ENCODE measurements around the gene AUTS2.

Gene AUTS2

DNA sequence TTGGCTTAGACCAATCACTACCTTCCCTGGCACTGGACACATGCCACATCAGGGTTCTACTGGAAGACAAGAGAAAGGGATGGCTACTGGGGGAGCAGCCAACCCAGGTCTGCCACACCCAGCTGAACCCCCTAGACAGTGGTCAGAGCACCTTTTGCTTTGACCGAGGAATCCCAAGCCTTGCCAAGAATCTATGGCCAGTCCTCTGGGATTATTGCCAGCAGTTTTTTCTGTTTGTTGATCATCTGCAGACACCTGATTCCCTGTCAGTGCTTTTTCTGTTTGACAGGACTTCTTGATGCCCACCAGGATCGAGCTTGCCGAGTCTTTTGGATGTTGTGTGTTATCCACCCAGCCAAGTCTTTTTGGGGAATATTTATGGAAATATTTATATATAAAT lies 1057.4 kb downstream of the AUTS2 start:
- Histone ChIP-seq H3K27me3 (ENCODE audit: insufficient read depth, poor library complexity, severe bottlenecking) (no peaks in the 10 kb centered on the region), H3K4me3 (ENCODE audit: severe bottlenecking) (no peak overlapping the region), H3K36me3 (ENCODE audit: low read depth) (no peaks in the 10 kb centered on the region), H3K27ac (ENCODE audit: poor library complexity, severe bottlenecking) (no peak overlapping the region), H3K9me3 (ENCODE audit: severe bottlenecking) (no peaks in the 10 kb centered on the region), H3K4me1 (ENCODE audit: insufficient read depth, poor library complexity, severe bottlenecking) (no peaks in the 10 kb centered on the region)
- TF ChIP-seq, protein P1, sequence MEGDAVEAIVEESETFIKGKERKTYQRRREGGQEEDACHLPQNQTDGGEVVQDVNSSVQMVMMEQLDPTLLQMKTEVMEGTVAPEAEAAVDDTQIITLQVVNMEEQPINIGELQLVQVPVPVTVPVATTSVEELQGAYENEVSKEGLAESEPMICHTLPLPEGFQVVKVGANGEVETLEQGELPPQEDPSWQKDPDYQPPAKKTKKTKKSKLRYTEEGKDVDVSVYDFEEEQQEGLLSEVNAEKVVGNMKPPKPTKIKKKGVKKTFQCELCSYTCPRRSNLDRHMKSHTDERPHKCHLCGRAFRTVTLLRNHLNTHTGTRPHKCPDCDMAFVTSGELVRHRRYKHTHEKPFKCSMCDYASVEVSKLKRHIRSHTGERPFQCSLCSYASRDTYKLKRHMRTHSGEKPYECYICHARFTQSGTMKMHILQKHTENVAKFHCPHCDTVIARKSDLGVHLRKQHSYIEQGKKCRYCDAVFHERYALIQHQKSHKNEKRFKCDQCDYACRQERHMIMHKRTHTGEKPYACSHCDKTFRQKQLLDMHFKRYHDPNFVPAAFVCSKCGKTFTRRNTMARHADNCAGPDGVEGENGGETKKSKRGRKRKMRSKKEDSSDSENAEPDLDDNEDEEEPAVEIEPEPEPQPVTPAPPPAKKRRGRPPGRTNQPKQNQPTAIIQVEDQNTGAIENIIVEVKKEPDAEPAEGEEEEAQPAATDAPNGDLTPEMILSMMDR (IDR thresholded peaks at IDR 0.05; ENCODE audit: poor library complexity, severe bottlenecking), result no peak
- DNase-seq (ENCODE audit: low spot score) (no peak), ATAC-seq (ENCODE audit: low read depth) (no peak)

DNA sequence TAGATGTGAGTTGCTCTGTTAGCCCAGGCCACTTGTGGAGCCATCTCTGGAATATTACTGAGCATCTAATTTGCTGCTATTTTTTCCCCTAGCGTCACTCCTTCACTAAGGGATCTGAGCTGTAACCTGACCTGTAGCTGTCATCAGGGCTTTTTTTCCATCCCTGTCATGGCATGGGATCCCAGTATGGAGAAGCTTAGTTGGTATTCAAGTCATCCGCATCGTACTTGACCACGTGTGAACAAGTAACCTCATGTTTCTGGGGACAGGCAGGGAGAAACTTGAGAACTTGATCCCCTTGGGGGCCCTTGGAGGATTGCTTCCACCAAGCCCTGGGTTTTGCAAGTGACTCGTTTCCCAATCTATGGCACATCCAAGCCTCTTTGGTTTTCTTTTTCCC lies 1059.3 kb downstream of the AUTS2 start:
- Histone ChIP-seq H3K27ac (ENCODE audit: poor library complexity, severe bottlenecking) (no peak overlapping the region), H3K4me1 (ENCODE audit: insufficient read depth, poor library complexity, severe bottlenecking) (no peaks in the 10 kb centered on the region), H3K27me3 (ENCODE audit: insufficient read depth, poor library complexity, severe bottlenecking) (no peaks in the 10 kb centered on the region), H3K36me3 (ENCODE audit: low read depth) (no peaks in the 10 kb centered on the region), H3K9me3 (ENCODE audit: severe bottlenecking) (no peaks in the 10 kb centered on the region), H3K4me3 (ENCODE audit: severe bottlenecking) (no peak overlapping the region)
- DNase-seq (ENCODE audit: low spot score), result no peak
- TF ChIP-seq, protein P1 (IDR thresholded peaks at IDR 0.05; ENCODE audit: poor library complexity, severe bottlenecking), result no peak
- ATAC-seq (ENCODE audit: low read depth), result no peak

DNA sequence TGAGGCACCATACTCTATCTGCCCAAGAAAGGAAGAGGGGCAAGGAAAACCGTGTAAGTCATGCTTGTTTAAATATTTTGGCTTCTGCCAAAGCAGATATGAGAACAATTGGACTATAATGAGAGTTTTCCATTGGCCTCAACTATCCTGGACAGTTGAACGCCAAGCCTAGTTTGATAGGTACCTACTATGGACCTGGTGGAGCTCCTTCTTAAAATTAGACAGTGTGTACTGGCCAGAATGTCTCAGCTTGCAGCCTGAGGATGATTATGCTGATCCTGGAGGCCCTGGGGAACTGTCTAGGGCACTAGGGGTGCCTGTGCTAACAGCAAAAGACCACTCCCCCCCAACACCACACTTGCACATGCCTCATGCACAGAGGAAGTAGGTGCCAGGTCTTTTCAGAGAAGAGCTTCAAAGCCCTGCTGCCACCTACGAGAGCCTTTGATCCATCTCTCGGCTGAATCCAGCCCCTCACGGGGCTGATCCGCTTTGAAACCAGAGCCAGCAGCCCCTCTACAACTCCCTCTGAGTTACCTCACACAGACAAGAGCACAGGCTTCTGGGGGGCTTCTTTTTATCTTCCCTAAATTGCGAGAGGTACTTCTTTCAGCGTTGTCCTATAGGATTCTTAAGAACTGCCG lies 1059.8 kb downstream of the AUTS2 start:
- ATAC-seq (ENCODE audit: low read depth) (no peak), DNase-seq (ENCODE audit: low spot score) (no peak)
- no peak overlapping the region for H3K4me3 ChIP-seq (ENCODE audit: severe bottlenecking)
- TF ChIP-seq, protein P1 (IDR thresholded peaks at IDR 0.05; ENCODE audit: poor library complexity, severe bottlenecking), result no peak
- H3K4me1 ChIP-seq (ENCODE audit: insufficient read depth, poor library complexity, severe bottlenecking), result no peaks in the 10 kb centered on the region
- no peaks in the 10 kb centered on the region for H3K27me3 ChIP-seq (ENCODE audit: insufficient read depth, poor library complexity, severe bottlenecking)
- H3K27ac ChIP-seq (ENCODE audit: poor library complexity, severe bottlenecking), result no peak overlapping the region
- H3K36me3 ChIP-seq (ENCODE audit: low read depth), result no peaks in the 10 kb centered on the region
- H3K9me3 ChIP-seq (ENCODE audit: severe bottlenecking), result no peaks in the 10 kb centered on the region

DNA sequence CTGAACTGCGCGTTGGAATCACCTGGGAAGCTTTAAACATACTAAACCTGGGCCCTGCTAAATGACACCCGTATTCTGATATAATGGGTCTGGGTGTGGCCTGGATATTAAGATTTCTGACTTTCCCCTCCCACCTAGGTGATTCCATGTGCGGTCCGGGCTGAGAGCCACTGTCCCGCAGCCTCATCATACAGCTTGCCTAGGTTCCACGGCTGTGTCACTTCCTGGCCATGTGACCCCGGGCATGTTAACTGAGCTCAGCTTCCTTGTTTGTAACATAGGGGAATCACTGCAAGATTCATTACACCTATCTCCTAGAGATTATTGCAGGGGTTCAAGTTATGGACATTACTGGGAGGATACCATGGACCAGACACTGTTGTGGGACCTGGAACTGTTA lies 1061.0 kb downstream of the AUTS2 start:
- TF ChIP-seq, protein P1 (IDR thresholded peaks at IDR 0.05; ENCODE audit: poor library complexity, severe bottlenecking), result no peak
- Histone ChIP-seq H3K27ac (ENCODE audit: poor library complexity, severe bottlenecking) (no peak overlapping the region), H3K9me3 (ENCODE audit: severe bottlenecking) (no peaks in the 10 kb centered on the region), H3K36me3 (ENCODE audit: low read depth) (no peaks in the 10 kb centered on the region), H3K27me3 (ENCODE audit: insufficient read depth, poor library complexity, severe bottlenecking) (no peaks in the 10 kb centered on the region), H3K4me3 (ENCODE audit: severe bottlenecking) (no peak overlapping the region), H3K4me1 (ENCODE audit: insufficient read depth, poor library complexity, severe bottlenecking) (no peaks in the 10 kb centered on the region)
- no peak for DNase-seq (ENCODE audit: low spot score)
- no peak for ATAC-seq (ENCODE audit: low read depth)

DNA sequence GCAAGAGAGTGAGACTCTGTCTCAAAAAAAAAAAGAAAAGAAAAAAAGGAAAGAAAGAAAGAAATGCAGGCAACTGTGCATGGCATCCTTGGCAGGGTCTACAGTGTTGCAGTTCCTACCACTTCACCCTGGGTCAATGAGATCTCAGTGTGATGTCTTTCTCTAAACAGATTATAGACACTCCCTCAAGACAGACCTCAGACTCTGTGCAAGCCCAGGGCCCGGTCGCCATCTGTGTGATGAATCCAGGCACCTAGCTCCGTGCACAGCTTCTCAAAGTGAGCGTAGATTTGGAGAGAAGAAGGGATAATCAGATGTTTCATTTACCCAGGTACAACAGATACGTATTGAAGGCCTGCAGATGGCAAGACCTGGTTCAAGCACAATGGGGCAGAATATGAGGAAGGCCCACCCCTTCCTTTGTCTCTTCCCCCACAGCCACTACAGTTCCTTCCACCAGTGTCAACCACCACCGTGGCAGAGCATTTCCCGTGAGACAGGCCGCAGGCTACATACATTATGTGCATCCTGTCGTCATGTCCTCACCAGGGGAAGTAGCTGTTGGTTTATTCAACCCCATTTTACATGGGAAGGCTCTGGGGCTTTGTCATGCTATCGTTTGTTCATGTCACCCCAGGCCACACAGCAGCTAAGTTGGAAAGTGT lies 1062.0 kb downstream of the AUTS2 start:
- ATAC-seq (ENCODE audit: low read depth) (no peak), DNase-seq (ENCODE audit: low spot score) (no peak)
- no peaks in the 10 kb centered on the region for H3K4me1 ChIP-seq (ENCODE audit: insufficient read depth, poor library complexity, severe bottlenecking)
- no peak overlapping the region for H3K4me3 ChIP-seq (ENCODE audit: severe bottlenecking)
- no peaks in the 10 kb centered on the region for H3K36me3 ChIP-seq (ENCODE audit: low read depth)
- H3K27ac ChIP-seq (ENCODE audit: poor library complexity, severe bottlenecking), result no peak overlapping the region
- H3K27me3 ChIP-seq (ENCODE audit: insufficient read depth, poor library complexity, severe bottlenecking), result no peaks in the 10 kb centered on the region
- no peaks in the 10 kb centered on the region for H3K9me3 ChIP-seq (ENCODE audit: severe bottlenecking)
- TF ChIP-seq, protein P1 (IDR thresholded peaks at IDR 0.05; ENCODE audit: poor library complexity, severe bottlenecking), result no peak
